C1 segment of cervical spinal cord (tissue), 14 donors: ENCODE measurements around the gene ADGRG6.

ENCODE experiments used
- DNase-seq, 14 donors: peaks; one replicate each; lab custom pipeline; 2025; lab: John Stamatoyannopoulos, UW

Gene ADGRG6

GRCh38 chr6:142485256-142485655 is 183.4 kb downstream of the ADGRG6 start:
- no peak for DNase-seq

- DNase-seq = no peak
Measured at GRCh38 chr6:142489722-142490610, 188.2 kb downstream of the ADGRG6 start.
